K562 (cell line): Measurements from ENCODE around the gene SIX1. TPM values are rescaled to one million over a fixed set of nuclear protein-coding genes. Genes with fewer than 3 reads are reported as not detected.

Experiments used
- ATAC-seq: fragments of 200-7000 bp; cut with Tn5 transposase; 3 replicates; pipeline ENCODE4 v1.9.1; 2020; ENCODE audit warnings: moderate library complexity
- BruUV-seq: library from RNA; stranded (reverse); fragments of 400-500 nt; replicated peaks from 2 replicates; lab custom pipeline; 2021; lab: Mats Ljungman, UMichigan
- CTCF ChIA-PET: fragments of 300-600 bp; formaldehyde crosslinking; extraction: SDS; loops from one replicate; lab custom pipeline; 2021; ENCODE audit warnings: low intra/inter-chr PET ratio; lab: Yijun Ruan, JAX
- POLR2A ChIA-PET: fragments of 300-600, 350-650 bp; sonication (Branson Sonifier 250); formaldehyde crosslinking; extraction: SDS; loops from one replicate; lab custom pipeline; 2021; ENCODE audit warnings: antibody characterized with exemption, inconsistent platforms; lab: Yijun Ruan, JAX
- DNase-seq, 4 experiments: peaks; one replicate each; pipeline versions ENCODE4 v3.0.0 to v3.0.0-alpha.2; 2011 to 2018; ENCODE audit warnings: low spot score in 3 of 4, mixed read lengths in 3 of 4; ENCODE audit errors: extremely low read depth in 1 of 4
- FAIRE-seq: peaks from 2 replicates; lab custom pipeline; 2011; peaks lifted over from hg19 to GRCh38; lab: Jason Lieb, UNC
- H2AFZ ChIP-seq: 2 replicates; pipeline ENCODE4 v1.6.0; 2011; ENCODE audit warnings: low read depth, low read length, control low read depth, inconsistent platforms
- H3K27ac ChIP-seq: fragments of 200-600 bp; 3 replicates; pipeline ENCODE4 v1.8.0; 2011; ENCODE audit warnings: low read depth, mild to moderate bottlenecking, control low read depth, inconsistent platforms, low read length, moderate library complexity, mixed read lengths; ENCODE audit errors: extremely low read depth
- H3K27me3 ChIP-seq, 2 experiments: fragments of 300-600 bp in 1 of 2; 2 replicates in 1 of 2; 3 replicates in 1 of 2; pipeline versions ENCODE4 v1.6.0 to v1.8.0; 2011; ENCODE audit warnings: inconsistent platforms in 2 of 2, low read length in 2 of 2, mild to moderate bottlenecking in 1 of 2, mixed read lengths in 1 of 2, moderate library complexity in 1 of 2; ENCODE audit not compliant: control insufficient read depth in 2 of 2, insufficient read depth in 2 of 2
- H3K36me3 ChIP-seq: fragments of 300-600 bp; 3 replicates; pipeline ENCODE4 v1.8.0; 2011; ENCODE audit warnings: mild to moderate bottlenecking, low read length, inconsistent platforms; ENCODE audit not compliant: control insufficient read depth, insufficient read depth
- H3K4me1 ChIP-seq, 2 experiments: fragments of 200-600 bp in 1 of 2; replicated peaks in 1 of 2; 2 replicates in 1 of 2; 3 replicates in 1 of 2; pipeline versions ENCODE4 v1.5.1 to v1.8.0; 2011; ENCODE audit warnings: inconsistent platforms in 2 of 2, low read length in 2 of 2, mild to moderate bottlenecking in 1 of 2, mixed read lengths in 1 of 2, moderate library complexity in 1 of 2; ENCODE audit not compliant: control insufficient read depth in 2 of 2, insufficient read depth in 2 of 2
- H3K4me2 ChIP-seq: 2 replicates; pipeline ENCODE4 v1.6.1; 2011; ENCODE audit warnings: low read length, control low read depth, inconsistent platforms, mixed read lengths; ENCODE audit not compliant: insufficient read depth
- H3K4me3 ChIP-seq: fragments of 200-600 bp; sonication (generic), shearing (Covaris generic); 2 replicates; pipeline ENCODE4 v1.5.1; 2016; ENCODE audit warnings: control low read depth, inconsistent platforms
- H3K79me2 ChIP-seq: fragments of 200-600 bp; 3 replicates; pipeline ENCODE4 v1.8.0; 2011; ENCODE audit warnings: low read length, inconsistent platforms; ENCODE audit not compliant: control insufficient read depth, insufficient read depth
- H3K9ac ChIP-seq, 2 experiments: 2 replicates each; pipeline versions ENCODE4 v1.6.0 to v1.6.1; 2011; ENCODE audit warnings: low read depth in 2 of 2, low read length in 2 of 2, control low read depth in 1 of 2, inconsistent platforms in 1 of 2, mild to moderate bottlenecking in 1 of 2, mixed read lengths in 1 of 2; ENCODE audit not compliant: insufficient read depth in 1 of 2
- H3K9me1 ChIP-seq: one replicate; pipeline ENCODE4 v1.6.0; 2011; ENCODE audit warnings: inconsistent platforms, mild to moderate bottlenecking, low read length, moderate library complexity; ENCODE audit not compliant: control insufficient read depth, insufficient read depth
- H3K9me3 ChIP-seq: replicated peaks from 2 replicates; pipeline ENCODE4 v1.5.1; 2011; ENCODE audit warnings: low read depth, low read length, inconsistent platforms; ENCODE audit not compliant: control insufficient read depth, insufficient read depth
- H4K20me1 ChIP-seq: replicated peaks from 2 replicates; pipeline ENCODE4 v1.6.1; 2011; ENCODE audit warnings: low read length, inconsistent platforms, mixed read lengths; ENCODE audit not compliant: control insufficient read depth, insufficient read depth
- CCAR2 ChIP-seq: fragments of 200-400 bp; formaldehyde crosslinking; IDR thresholded peaks from 2 replicates; pipeline ENCODE4 v1.6.1; 2017; ENCODE audit warnings: mild to moderate bottlenecking, low read depth, low read length
- CHD1 ChIP-seq: fragments of 200-600 bp; sonication (generic); IDR thresholded peaks from one replicate; pipeline ENCODE4 v1.6.1; 2012; ENCODE audit warnings: mild to moderate bottlenecking, moderate library complexity, low read length, inconsistent platforms
- EGR1 ChIP-seq: fragments of 450-650 bp; conservative IDR thresholded peaks from 2 replicates; pipeline ENCODE4 v1.6.1; 2017; ENCODE audit warnings: mild to moderate bottlenecking
- FOXP1 ChIP-seq: sonication (generic); formaldehyde crosslinking; IDR thresholded peaks from 2 replicates; pipeline ENCODE4 v1.8.0; 2022; ENCODE audit warnings: mild to moderate bottlenecking, missing genetic modification reagents
- HDAC2 ChIP-seq: fragments of 450-650 bp; IDR thresholded peaks from 2 replicates; pipeline ENCODE4 v1.6.1; 2016; ENCODE audit warnings: mild to moderate bottlenecking
- L3MBTL2 ChIP-seq: fragments of 450-650 bp; IDR thresholded peaks from 2 replicates; pipeline ENCODE4 v1.6.1; 2016; ENCODE audit warnings: mild to moderate bottlenecking, moderate library complexity
- MAFG ChIP-seq: fragments of 450-650 bp; conservative IDR thresholded peaks from 2 replicates; pipeline ENCODE4 v1.6.1; 2016; ENCODE audit warnings: missing genetic modification characterization, missing compliant biosample characterization
- MEF2A ChIP-seq: IDR thresholded peaks from 2 replicates; pipeline ENCODE4 v1.6.1; 2011; ENCODE audit warnings: low read depth, mild to moderate bottlenecking, low read length, moderate library complexity; ENCODE audit not compliant: control insufficient read depth
- PHF21A ChIP-seq: fragments of 450-650 bp; IDR thresholded peaks from 2 replicates; pipeline ENCODE4 v1.6.1; 2017; ENCODE audit warnings: low read depth, borderline replicate concordance
- PHF8 ChIP-seq: fragments of 200-600 bp; sonication (generic); IDR thresholded peaks from 2 replicates; pipeline ENCODE4 v1.6.1; 2012; ENCODE audit warnings: mixed run types, mild to moderate bottlenecking, inconsistent platforms, low read length, moderate library complexity, borderline replicate concordance
- ZNF175 ChIP-seq: fragments of 200-800 bp; sonication (Bioruptor generic); IDR thresholded peaks from 2 replicates; pipeline ENCODE4 v1.6.1; 2016; ENCODE audit warnings: low read depth, mild to moderate bottlenecking, missing genetic modification characterization, missing compliant biosample characterization
- WGBS: fragments of 100-300 bp; shearing (Covaris generic); methylation state at CpG from one replicate; pipeline ENCODE4 v1.1.6; 2016; ENCODE audit warnings: low coverage, mixed read lengths; ENCODE audit not compliant: insufficient coverage; ENCODE audit errors: missing lambda C conversion rate; 5-methylcytosine and 5-hydroxymethylcytosine counted together
- in situ Hi-C: fragments of 300-500 bp; cut with MboI; formaldehyde crosslinking; loops from 4 replicates; pipeline ENCODE4 v1.15.0; 2018; ENCODE audit warnings: inconsistent platforms, mixed read lengths
- intact Hi-C: fragments of 100-400 bp; cut with micrococcal nuclease; formaldehyde crosslinking; loops from 2 replicates; pipeline ENCODE4 v1.14.2; 2022
- polyA plus RNA-seq, 8 experiments: library from polyadenylated mRNA; depleted of rRNA in 4 of 8; stranded (reverse) in 5 of 8; unstranded in 3 of 8; fragments of >200 nt; fragmentation: Nextera tagmentation in 2 of 8; fragmentation: Illumina TruSeq in 1 of 8; extraction: Ambion mirVana in 2 of 8; extraction: Trizol in 1 of 8; gene quantifications; 2 replicates each; pipeline versions ENCODE4 v1.2.1 to v1.2.3, GENCODE V29; 2011 to 2014; ENCODE audit warnings: inconsistent platforms in 1 of 8, missing spikeins in 1 of 8
- total RNA-seq, 7 experiments: library from RNA; depleted of rRNA in 6 of 7; stranded (reverse); fragments of >200 nt in 6 of 7; fragmentation: Illumina TruSeq in 2 of 7; extraction: Trizol in 2 of 7; gene quantifications; 2 replicates each; pipeline versions ENCODE4 v1.2.1 to v1.2.3, GENCODE V29; 2011 to 2021; ENCODE audit warnings: low replicate concordance in 1 of 7
- TF ChIP-seq, protein P1 (sequence below): IDR thresholded peaks from 3 replicates; pipeline ENCODE4 v1.6.1; 2011; ENCODE audit warnings: borderline replicate concordance, mild to moderate bottlenecking, moderate library complexity; ENCODE audit not compliant: insufficient read length; ENCODE audit errors: extremely low read depth
- TF ChIP-seq, protein P2 (sequence below): fragments of 150-350 bp; IDR thresholded peaks from 2 replicates; pipeline ENCODE4 v1.6.1; 2014; ENCODE audit warnings: low read depth, mild to moderate bottlenecking, low read length, borderline replicate concordance
- TF ChIP-seq, protein P3 (sequence below): fragments of 250-450 bp; sonication (Bioruptor Pico); IDR thresholded peaks from 2 replicates; pipeline ENCODE4 v1.4.0; 2020; ENCODE audit warnings: borderline replicate concordance

Gene SIX1
- total and polyA plus RNA-seq, 9 of the 15 experiments (the other 6 are each of a cell fraction or from before 2014, with no cell fraction given): 0.27 to 0.80 (median 0.45) TPM

DNA sequence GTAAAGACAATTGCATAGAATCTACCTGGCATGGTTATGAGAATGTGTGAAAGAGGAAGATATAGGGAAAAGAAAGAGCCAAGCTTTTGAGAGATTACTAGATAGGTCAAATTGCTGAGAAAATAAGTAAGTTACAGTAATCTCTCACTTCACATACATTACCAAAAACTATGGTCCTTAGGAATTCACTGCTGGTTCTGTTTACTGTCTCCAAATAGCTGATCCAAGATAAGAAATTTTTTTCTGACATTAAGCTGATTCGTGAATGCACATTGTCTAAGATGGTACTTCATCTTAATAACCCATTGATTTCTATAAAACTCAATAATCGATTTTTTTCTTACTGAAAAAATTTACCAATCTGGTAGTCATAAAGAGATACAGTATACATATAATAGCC, 17.4 kb downstream of the SIX1 start:
- in situ Hi-C loops: no loop called here
- Histone ChIP-seq H3K4me2 (no peak overlapping the region), H3K79me2 (no peaks in the 10 kb centered on the region), H3K4me1 (no peaks in the 10 kb centered on the region), H3K9me1 (no peaks in the 10 kb centered on the region), H3K9me3 (no peaks in the 10 kb centered on the region), H3K36me3 (no peaks in the 10 kb centered on the region), H4K20me1 (no peaks in the 10 kb centered on the region), H3K4me3 (no peak overlapping the region), H3K9ac (no peak overlapping the region), H2AFZ (no peak overlapping the region), H3K27me3 (no peaks in the 10 kb centered on the region), H3K27ac (no peak overlapping the region)
- ATAC-seq: no peak
- BruUV-seq: no TSS peak
- WGBS: 0% methylated on average over 2 of the region's 2 CpGs
- intact Hi-C loops: no loop called here
- FAIRE-seq: no peak
- DNase-seq: no peak
- ChIA-PET POLR2A (interaction anchor here (0.7 kb wide), 2 partner anchors 349 to 675 kb away, joined by 3 read pairs; no protein-coding TSS in a partner anchor), CTCF (no interaction called here)
- TF ChIP-seq PHF21A (no peak), MAFG (tag) (no peak), PHF8 (no peak), FOXP1 (CRISPR knock-in tag) (no peak), CHD1 (no peak), MEF2A (no peak), L3MBTL2 (no peak), EGR1 (no peak), HDAC2 (no peak), ZNF175 (CRISPR knock-in tag) (no peak), CCAR2 (no peak)
- TF ChIP-seq, protein P1, sequence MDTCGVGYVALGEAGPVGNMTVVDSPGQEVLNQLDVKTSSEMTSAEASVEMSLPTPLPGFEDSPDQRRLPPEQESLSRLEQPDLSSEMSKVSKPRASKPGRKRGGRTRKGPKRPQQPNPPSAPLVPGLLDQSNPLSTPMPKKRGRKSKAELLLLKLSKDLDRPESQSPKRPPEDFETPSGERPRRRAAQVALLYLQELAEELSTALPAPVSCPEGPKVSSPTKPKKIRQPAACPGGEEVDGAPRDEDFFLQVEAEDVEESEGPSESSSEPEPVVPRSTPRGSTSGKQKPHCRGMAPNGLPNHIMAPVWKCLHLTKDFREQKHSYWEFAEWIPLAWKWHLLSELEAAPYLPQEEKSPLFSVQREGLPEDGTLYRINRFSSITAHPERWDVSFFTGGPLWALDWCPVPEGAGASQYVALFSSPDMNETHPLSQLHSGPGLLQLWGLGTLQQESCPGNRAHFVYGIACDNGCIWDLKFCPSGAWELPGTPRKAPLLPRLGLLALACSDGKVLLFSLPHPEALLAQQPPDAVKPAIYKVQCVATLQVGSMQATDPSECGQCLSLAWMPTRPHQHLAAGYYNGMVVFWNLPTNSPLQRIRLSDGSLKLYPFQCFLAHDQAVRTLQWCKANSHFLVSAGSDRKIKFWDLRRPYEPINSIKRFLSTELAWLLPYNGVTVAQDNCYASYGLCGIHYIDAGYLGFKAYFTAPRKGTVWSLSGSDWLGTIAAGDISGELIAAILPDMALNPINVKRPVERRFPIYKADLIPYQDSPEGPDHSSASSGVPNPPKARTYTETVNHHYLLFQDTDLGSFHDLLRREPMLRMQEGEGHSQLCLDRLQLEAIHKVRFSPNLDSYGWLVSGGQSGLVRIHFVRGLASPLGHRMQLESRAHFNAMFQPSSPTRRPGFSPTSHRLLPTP: no peak
- TF ChIP-seq, protein P2, sequence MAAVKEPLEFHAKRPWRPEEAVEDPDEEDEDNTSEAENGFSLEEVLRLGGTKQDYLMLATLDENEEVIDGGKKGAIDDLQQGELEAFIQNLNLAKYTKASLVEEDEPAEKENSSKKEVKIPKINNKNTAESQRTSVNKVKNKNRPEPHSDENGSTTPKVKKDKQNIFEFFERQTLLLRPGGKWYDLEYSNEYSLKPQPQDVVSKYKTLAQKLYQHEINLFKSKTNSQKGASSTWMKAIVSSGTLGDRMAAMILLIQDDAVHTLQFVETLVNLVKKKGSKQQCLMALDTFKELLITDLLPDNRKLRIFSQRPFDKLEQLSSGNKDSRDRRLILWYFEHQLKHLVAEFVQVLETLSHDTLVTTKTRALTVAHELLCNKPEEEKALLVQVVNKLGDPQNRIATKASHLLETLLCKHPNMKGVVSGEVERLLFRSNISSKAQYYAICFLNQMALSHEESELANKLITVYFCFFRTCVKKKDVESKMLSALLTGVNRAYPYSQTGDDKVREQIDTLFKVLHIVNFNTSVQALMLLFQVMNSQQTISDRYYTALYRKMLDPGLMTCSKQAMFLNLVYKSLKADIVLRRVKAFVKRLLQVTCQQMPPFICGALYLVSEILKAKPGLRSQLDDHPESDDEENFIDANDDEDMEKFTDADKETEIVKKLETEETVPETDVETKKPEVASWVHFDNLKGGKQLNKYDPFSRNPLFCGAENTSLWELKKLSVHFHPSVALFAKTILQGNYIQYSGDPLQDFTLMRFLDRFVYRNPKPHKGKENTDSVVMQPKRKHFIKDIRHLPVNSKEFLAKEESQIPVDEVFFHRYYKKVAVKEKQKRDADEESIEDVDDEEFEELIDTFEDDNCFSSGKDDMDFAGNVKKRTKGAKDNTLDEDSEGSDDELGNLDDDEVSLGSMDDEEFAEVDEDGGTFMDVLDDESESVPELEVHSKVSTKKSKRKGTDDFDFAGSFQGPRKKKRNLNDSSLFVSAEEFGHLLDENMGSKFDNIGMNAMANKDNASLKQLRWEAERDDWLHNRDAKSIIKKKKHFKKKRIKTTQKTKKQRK: no peak
- TF ChIP-seq, protein P3, sequence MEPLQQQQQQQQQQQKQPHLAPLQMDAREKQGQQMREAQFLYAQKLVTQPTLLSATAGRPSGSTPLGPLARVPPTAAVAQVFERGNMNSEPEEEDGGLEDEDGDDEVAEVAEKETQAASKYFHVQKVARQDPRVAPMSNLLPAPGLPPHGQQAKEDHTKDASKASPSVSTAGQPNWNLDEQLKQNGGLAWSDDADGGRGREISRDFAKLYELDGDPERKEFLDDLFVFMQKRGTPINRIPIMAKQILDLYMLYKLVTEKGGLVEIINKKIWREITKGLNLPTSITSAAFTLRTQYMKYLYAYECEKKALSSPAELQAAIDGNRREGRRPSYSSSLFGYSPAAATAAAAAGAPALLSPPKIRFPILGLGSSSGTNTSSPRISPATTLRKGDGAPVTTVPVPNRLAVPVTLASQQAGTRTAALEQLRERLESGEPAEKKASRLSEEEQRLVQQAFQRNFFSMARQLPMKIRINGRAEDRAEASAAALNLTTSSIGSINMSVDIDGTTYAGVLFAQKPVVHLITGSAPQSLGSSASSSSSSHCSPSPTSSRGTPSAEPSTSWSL (CRISPR knock-in tag): no peak
